Natural killer cell (primary cell): ENCODE results near the gene INSL3. TPM values are rescaled to one million over a fixed set of nuclear protein-coding genes. Genes with fewer than 3 reads are reported as not detected.

Experiments
- ATAC-seq, 3 donors: fragments of 150-1000 bp in 2 of 3; fragments of 200-7000 bp in 1 of 3; cut with Tn5 transposase; 1 replicate in 1 of 3; 2 replicates in 2 of 3; pipeline ENCODE4 v1.10.0; 2021; ENCODE audit warnings: mild to moderate bottlenecking in 2 of 3, moderate library complexity in 2 of 3
- DNase-seq, 2 donors: peaks; one replicate each; pipeline versions ENCODE4 v3.0.0 to v3.0.0-alpha.2; 2013 to 2021; ENCODE audit warnings: mixed read lengths in 1 of 2
- H3K27ac ChIP-seq: one replicate; pipeline ENCODE4 v1.5.1; 2013; ENCODE audit warnings: mild to moderate bottlenecking, low read length
- H3K27me3 ChIP-seq: one replicate; pipeline ENCODE4 v1.6.1; 2013; ENCODE audit warnings: low read length; ENCODE audit not compliant: control insufficient read depth, insufficient read depth
- H3K36me3 ChIP-seq: one replicate; pipeline ENCODE4 v1.6.1; 2013; ENCODE audit warnings: low read length; ENCODE audit not compliant: control insufficient read depth, insufficient read depth
- H3K4me1 ChIP-seq: one replicate; pipeline ENCODE4 v1.6.1; 2013; ENCODE audit warnings: low read length; ENCODE audit not compliant: control insufficient read depth, insufficient read depth
- H3K4me3 ChIP-seq: one replicate; pipeline ENCODE4 v1.5.1; 2013; ENCODE audit warnings: low read length
- H3K9me3 ChIP-seq: one replicate; pipeline ENCODE4 v1.6.1; 2013; ENCODE audit warnings: low read length; ENCODE audit not compliant: control insufficient read depth, insufficient read depth
- H3K27ac Mint-ChIP-seq, 2 donors: one replicate each; pipeline ENCODE4 v1.8.0; 2022; ENCODE audit warnings: mild to moderate bottlenecking in 2 of 2, mixed read lengths in 2 of 2, moderate library complexity in 1 of 2
- H3K27me3 Mint-ChIP-seq, 2 donors: one replicate each; pipeline ENCODE4 v1.8.0; 2022; ENCODE audit warnings: low read depth in 2 of 2, mixed read lengths in 2 of 2
- H3K36me3 Mint-ChIP-seq: one replicate; pipeline ENCODE4 v1.8.0; 2022; ENCODE audit warnings: mixed read lengths
- H3K4me1 Mint-ChIP-seq, 2 donors: one replicate each; pipeline ENCODE4 v1.8.0; 2022; ENCODE audit warnings: mixed read lengths in 2 of 2
- H3K4me3 Mint-ChIP-seq: one replicate; pipeline ENCODE4 v1.8.0; 2022; ENCODE audit warnings: mild to moderate bottlenecking, moderate library complexity, mixed read lengths
- H3K9me3 Mint-ChIP-seq, 2 donors: one replicate each; pipeline ENCODE4 v1.8.0; 2022; ENCODE audit warnings: mixed read lengths in 2 of 2
- CTCF ChIP-seq: fragments of 200-600 bp; IDR thresholded peaks from one replicate; pipeline ENCODE4 v1.8.0; 2022; ENCODE audit warnings: antibody characterized with exemption
- WGBS: methylation state at CpG from one replicate; pipeline ENCODE4 v1.1.7; 2013; ENCODE audit warnings: missing lambda C conversion rate; ENCODE audit not compliant: insufficient coverage; 5-methylcytosine and 5-hydroxymethylcytosine counted together
- intact Hi-C: fragments of 100-400 bp; cut with micrococcal nuclease; formaldehyde crosslinking; loops from one replicate; pipeline ENCODE4 v1.14.2; 2022
- total RNA-seq, 4 donors: library from RNA; stranded (reverse); fragments of 120-200 nt in 1 of 4; gene quantifications; one replicate each; pipeline versions ENCODE4 v1.2.3 to v1.2.4, GENCODE V29; 2013 to 2022

INSL3 gene
- total RNA-seq, 3 donors from 2014 or later (not counting 1 experiment from before 2014, with no cell fraction given) = 1.5 to 2.9 (median 1.7) TPM

DNA sequence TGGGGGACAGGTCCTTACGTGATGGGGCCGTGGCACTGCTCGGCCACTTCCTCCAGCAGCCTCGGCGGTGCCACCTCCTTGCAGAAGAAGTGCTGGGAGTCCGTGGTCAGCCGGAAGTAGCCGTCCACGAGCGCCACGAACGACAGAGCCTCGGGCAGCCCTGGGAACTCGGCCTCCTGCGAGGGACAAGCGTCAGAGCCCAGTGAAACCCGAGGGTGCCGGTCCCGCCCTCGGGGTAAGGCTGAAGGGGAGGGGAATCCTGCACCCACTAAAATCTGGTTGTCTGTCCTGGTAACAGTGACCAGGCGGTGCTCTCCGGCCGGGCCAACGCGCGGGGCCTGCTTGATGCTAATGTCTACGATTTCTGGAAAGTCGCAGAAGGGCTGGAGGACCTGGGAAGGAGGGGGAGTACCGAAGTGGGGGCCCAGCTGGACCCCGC lies 20.1 kb upstream of the INSL3 start:
- Histone ChIP-seq H3K4me1 (peaks cover 36% of the 10 kb centered on the region), H3K36me3 (peaks cover 67% of the 10 kb centered on the region), H3K27ac (no peak overlapping the region), H3K4me3 (no peak overlapping the region), H3K9me3 (no peaks in the 10 kb centered on the region), H3K27me3 (no peaks in the 10 kb centered on the region)
- Mint-ChIP-seq H3K4me3 (no peak overlapping the region), H3K36me3 (peaks cover 10% of the 10 kb centered on the region), H3K4me1 (peaks cover 6 to 43% of the 10 kb centered on the region in 2 donors), H3K27ac (peak overlapping the region; percentile 33 to 45), H3K27me3 (no peaks in the 10 kb centered on the region), H3K9me3 (no peaks in the 10 kb centered on the region)
- ATAC-seq (no peak), DNase-seq (no peak)
- 94% methylated on average over 29 of the region's 30 CpGs for WGBS
- TF ChIP-seq CTCF = no peak
- intact Hi-C loops = no loop called here

GRCh38 chr19:17840019-17840418 lies 18.7 kb upstream of the INSL3 start:
- peaks cover 12 to 38% of the 10 kb centered on the region in 2 donors for H3K4me1 Mint-ChIP-seq
- peaks cover 14% of the 10 kb centered on the region for H3K36me3 Mint-ChIP-seq
- no peak for TF ChIP-seq CTCF
- WGBS = 98% methylated on average over 6 of the region's 6 CpGs
- H3K36me3 ChIP-seq = peaks cover 78% of the 10 kb centered on the region
- ATAC-seq = no peak
- intact Hi-C loops = no loop called here
- no peaks in the 10 kb centered on the region for H3K27me3 ChIP-seq
- no peak overlapping the region for H3K27ac ChIP-seq
- H3K27ac Mint-ChIP-seq = no peak overlapping the region
- no peak overlapping the region for H3K4me3 Mint-ChIP-seq
- H3K4me1 ChIP-seq = peaks cover 22% of the 10 kb centered on the region
- DNase-seq = no peak
- no peak overlapping the region for H3K4me3 ChIP-seq
- no peaks in the 10 kb centered on the region for H3K9me3 ChIP-seq
- no peaks in the 10 kb centered on the region for H3K27me3 Mint-ChIP-seq
- no peaks in the 10 kb centered on the region for H3K9me3 Mint-ChIP-seq

DNA sequence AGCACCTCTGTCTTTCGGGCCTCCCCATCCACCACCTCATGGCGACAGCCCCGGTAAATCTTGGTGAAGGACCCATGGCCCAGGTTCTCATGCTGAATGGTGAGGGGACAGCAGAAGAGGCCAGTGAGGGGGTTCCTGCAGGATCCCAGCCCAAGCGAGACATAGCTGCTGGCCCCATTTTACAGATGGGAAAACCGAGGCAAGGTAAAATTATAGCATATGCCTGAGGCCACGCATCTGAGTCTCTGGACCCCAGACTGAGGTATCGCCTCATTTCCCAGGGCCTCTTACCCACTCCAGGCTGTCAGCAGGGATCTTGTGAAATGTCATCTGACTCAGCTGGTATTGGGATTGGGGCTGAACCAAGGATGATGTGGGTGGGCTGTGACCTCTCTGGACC lies 16.7 kb upstream of the INSL3 start:
- peaks cover 14% of the 10 kb centered on the region for H3K36me3 Mint-ChIP-seq
- H3K27ac Mint-ChIP-seq = peak overlapping the region in 1 of 2 donors; percentile 56
- DNase-seq (no peak), ATAC-seq (no peak)
- no peak overlapping the region for H3K4me3 Mint-ChIP-seq
- no peaks in the 10 kb centered on the region for H3K9me3 Mint-ChIP-seq
- Histone ChIP-seq H3K4me3 (no peak overlapping the region), H3K9me3 (no peaks in the 10 kb centered on the region), H3K4me1 (peaks cover 2% of the 10 kb centered on the region), H3K27me3 (no peaks in the 10 kb centered on the region), H3K27ac (no peak overlapping the region), H3K36me3 (peaks cover 83% of the 10 kb centered on the region)
- peaks cover 6 to 21% of the 10 kb centered on the region in 2 donors for H3K4me1 Mint-ChIP-seq
- TF ChIP-seq CTCF = no peak
- WGBS = 98% methylated on average over 6 of the region's 7 CpGs
- H3K27me3 Mint-ChIP-seq = no peaks in the 10 kb centered on the region
- intact Hi-C loops = no loop called here

- no peaks in the 10 kb centered on the region for H3K9me3 ChIP-seq
- no peaks in the 10 kb centered on the region for H3K27me3 ChIP-seq
- H3K4me1 ChIP-seq = no peaks in the 10 kb centered on the region
- Mint-ChIP-seq H3K9me3 (no peaks in the 10 kb centered on the region), H3K4me3 (no peak overlapping the region), H3K27me3 (no peaks in the 10 kb centered on the region), H3K27ac (peak overlapping the region; percentile 25 to 66), H3K36me3 (peaks cover 14% of the 10 kb centered on the region), H3K4me1 (peaks cover 6 to 20% of the 10 kb centered on the region in 2 donors)
- intact Hi-C loops = no loop called here
- no peak overlapping the region for H3K27ac ChIP-seq
- no peak for ATAC-seq
- no peak for TF ChIP-seq CTCF
- no peak for DNase-seq
- H3K36me3 ChIP-seq = peaks cover 87% of the 10 kb centered on the region
- WGBS = 98% methylated on average over 4 of the region's 4 CpGs
- H3K4me3 ChIP-seq = no peak overlapping the region
Observed at GRCh38 chr19:17836530-17836929, 15.2 kb upstream of the INSL3 start.
